Measurements from ENCODE around the gene CCDC138. TPM values are rescaled to one million over a fixed set of nuclear protein-coding genes. Genes with fewer than 3 reads are reported as not detected.

Gene CCDC138
- total RNA-seq, 1 experiment from 2014 or later = 23.0 TPM

DNA sequence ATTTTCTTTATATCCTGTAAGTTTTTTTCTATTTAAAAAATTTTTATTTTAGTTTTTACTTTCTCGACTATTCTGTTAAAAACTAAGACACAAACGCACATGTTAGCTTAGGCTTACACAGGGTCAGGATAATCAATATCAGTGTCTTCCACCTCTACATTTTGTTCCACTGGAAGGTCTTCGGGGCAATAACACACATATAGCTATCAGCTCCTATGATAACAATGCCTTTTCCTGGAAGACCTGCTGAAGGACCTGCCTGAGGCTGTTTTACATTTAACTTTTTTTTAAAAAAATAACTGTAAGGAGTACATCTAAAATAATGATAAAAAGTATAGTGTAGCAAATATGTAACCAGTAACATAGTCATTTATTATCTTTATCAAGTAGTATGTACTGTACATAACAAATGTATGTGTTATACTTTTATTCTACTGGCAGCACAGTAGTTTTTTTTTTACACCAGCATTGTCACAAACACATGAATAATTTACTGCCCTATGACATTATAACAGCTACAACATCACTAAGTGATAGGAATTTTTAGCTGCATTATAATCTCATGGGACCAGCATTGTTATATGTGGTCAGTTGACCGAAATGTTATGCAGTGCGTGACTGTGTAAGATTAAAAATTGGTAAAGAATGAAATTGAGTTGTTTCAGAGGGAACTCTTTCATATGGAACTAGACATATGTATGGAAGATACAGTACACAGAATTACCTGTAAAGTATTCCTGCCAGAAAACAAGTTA, 37.9 kb downstream of the CCDC138 start:
- in situ Hi-C loops (cut with HindIII; ENCODE audit: low sequenced_read_pairs) = no loop called here
- DNase-seq (ENCODE audit: low spot score) = no peak

DNA sequence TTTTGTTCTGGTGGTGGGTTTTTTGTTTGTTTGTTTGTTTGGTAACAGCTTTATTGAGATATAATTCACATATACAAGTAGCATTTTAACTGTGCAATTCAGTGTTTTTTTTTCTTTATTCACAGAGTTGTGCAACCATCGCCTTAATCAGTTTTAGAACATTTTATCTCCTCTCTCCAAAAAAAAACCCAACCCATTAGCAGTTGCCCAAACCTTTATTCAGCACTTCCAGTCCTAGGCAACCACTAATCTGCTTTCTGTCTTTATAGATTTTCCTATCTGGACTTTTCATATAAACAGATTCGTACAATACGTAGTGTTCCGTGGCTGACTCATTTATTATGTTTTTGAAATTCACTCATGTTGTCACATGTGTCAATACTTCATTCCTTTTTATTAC, 38.7 kb downstream of the CCDC138 start:
- in situ Hi-C loops (cut with HindIII; ENCODE audit: low sequenced_read_pairs) = no loop called here
- DNase-seq (ENCODE audit: low spot score) = no peak

DNA sequence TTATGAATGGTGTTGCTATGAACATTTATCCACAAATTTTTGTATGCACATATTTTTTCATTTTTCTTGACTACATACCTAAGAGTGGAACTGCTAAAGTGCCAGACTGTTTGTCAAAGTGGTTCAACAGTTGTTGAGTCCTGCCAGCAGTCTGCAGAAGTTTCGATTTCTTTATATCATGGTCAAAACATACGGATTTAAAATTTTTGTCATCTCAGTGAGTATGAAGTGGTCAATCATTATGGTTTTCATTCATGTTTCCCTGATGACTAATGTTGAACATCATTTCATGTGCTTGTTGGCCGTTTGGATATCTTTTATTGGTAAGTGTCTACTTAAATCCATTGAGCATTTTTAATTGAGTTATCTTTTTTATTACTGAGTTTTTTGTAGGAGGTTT, 39.2 kb downstream of the CCDC138 start:
- in situ Hi-C loops (cut with HindIII; ENCODE audit: low sequenced_read_pairs) = no loop called here
- no peak for DNase-seq (ENCODE audit: low spot score)

DNA sequence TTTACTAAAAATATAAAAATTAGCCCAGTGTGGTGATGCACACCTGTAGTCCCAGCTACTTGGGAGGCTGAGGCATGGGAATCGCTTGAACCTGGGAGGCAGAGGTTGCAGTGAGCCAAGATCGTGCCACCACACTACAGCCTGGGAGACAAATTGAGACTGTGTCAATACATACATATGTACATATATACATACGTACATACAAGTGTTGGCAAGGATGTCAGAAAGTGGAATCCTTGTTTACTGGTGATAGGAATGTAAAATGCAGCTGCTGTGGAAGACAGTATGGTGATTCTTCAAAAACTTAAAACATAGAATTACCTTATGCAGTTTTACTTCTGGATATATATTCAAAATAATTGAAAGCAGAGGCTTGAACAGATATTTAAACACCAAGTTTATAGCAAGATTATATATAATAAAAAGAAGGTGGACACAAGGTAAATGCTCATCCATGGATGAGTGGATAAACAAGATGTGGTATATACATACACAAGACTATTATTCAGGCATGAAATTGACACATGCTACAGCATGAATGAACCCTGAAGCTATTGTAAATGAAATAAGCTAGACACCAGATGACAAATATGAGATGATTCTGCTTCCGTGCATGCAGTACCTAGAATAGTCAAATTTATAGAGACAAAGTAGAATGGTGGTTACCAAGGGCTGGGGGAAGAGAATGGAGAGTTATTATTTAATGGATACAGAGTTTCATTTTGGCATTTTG, 43.2 kb downstream of the CCDC138 start:
- in situ Hi-C loops (cut with HindIII; ENCODE audit: low sequenced_read_pairs) = no loop called here
- no peak for DNase-seq (ENCODE audit: low spot score)

DNA sequence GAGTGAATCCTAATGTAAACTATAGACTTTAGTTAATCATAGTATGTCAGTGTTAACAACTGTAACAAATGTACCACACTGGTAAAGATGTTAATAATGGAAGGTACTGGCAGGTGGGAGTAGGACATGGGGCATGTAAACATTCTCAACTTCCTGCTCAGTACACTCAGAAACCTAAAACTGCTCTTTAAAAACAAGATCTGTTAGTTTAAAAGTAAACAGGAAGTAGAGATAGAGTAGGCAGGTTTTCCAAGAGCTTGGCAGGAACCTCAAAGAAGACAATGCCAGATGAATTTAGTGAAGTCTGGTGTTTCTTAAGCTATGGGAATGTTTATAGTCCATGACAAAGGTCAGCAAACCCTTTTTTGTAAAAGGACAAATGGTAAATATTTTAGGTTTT, 46.6 kb downstream of the CCDC138 start:
- in situ Hi-C loops (cut with HindIII; ENCODE audit: low sequenced_read_pairs) = no loop called here
- DNase-seq (ENCODE audit: low spot score) = no peak

DNA sequence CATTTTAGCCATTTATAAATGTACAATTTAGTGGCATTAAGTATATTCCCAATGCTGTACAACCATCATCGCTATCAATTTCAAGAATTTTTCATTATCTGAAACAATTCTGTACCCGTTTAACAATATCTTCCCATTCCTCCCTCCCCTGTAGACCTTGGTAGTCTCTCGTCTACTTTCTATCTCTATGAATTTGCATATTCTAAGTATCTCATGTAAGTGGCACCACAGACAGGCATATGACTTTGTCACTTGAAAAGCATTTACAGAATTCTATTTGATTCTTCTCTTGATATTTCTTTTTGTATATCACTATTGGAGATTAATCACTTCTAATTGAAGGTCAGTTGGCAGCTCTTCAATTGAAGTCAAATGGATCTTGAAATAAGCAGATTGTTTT, 48.0 kb downstream of the CCDC138 start:
- no peak for DNase-seq (ENCODE audit: low spot score)
- in situ Hi-C loops (cut with HindIII; ENCODE audit: low sequenced_read_pairs) = no loop called here

DNA sequence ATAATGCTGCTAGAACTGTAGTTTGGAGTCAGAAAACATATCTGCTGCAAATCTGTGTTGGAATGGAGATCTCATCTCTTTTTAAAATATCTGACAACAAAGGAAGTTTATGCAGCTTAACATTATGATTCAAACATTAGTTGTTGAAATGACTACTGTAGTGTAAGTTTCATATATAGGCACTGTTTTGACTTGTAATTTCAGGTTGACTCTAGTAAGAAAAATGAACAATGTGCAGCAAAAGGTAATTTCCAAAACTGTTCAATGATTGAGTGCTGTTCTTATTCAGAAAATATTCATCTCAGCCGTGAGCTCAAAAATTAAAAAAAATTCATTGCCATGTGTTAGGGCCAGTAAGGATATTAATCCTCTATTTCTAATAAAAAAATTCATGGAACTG, 48.5 kb downstream of the CCDC138 start:
- no peak for DNase-seq (ENCODE audit: low spot score)

DNA sequence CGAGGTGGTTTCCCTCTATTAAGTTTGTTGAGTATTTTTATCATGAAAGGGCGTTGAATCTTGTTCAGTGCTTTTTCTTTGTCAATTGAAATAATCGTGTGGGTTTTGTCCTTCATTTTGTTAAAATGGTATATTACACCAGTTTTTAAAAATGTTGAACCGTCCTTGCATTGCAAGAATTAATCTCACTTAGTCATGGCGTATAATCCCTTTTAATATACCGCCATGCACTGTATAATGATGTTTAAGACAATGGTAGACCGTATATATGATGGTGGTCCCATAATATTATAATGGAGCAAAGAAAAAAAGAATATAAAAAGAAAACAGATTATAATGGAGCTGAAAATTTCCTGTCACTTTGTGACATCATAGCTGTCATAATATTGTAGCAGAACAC, 50.6 kb downstream of the CCDC138 start:
- in situ Hi-C loops (cut with HindIII; ENCODE audit: low sequenced_read_pairs) = no loop called here
- DNase-seq (ENCODE audit: low spot score) = no peak

More for the DNA sequence above, 48.5 kb downstream of the CCDC138 start:
- in situ Hi-C loops (cut with HindIII; ENCODE audit: low sequenced_read_pairs) = no loop called here

DNA sequence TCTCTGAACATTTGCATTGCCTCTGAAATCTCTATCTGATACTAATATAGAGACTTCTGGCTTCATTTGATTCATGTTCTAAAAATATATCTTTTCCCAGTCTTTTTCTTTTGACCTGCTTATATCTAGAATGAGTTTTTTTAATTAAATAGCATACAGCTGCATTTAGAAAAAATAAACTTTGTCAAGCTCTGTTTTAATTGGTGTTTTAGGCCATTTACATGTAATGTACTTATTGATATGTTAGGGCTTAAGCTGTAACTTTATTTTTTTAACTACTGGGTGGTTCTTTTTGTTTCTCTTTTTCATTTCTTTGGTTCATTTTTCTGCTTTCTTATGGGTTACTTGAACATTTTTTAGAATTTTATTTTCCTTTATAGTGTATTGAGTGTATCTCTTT, 54.9 kb downstream of the CCDC138 start:
- in situ Hi-C loops (cut with HindIII; ENCODE audit: low sequenced_read_pairs) = no loop called here
- no peak for DNase-seq (ENCODE audit: low spot score)

DNA sequence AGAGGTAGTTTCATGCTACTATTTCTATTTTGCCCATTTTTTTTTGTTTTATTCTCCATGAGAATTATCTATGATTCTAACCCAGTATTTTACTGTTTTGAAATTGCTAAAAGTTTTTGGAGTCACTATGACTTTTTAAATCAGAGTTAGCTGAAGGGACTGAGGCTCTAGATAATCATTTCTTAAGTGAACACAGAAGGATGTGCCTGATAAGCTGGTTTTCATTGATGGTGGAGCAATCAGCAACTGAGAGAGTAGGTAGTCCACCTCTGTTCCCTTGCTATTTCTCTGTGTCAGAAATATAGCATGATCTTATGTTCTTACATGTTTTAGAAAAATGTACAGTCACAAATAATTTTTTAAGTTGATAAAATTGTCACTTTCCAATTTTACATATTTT, 59.4 kb downstream of the CCDC138 start:
- no peak for DNase-seq (ENCODE audit: low spot score)
- in situ Hi-C loops (cut with HindIII; ENCODE audit: low sequenced_read_pairs) = no loop called here

DNA sequence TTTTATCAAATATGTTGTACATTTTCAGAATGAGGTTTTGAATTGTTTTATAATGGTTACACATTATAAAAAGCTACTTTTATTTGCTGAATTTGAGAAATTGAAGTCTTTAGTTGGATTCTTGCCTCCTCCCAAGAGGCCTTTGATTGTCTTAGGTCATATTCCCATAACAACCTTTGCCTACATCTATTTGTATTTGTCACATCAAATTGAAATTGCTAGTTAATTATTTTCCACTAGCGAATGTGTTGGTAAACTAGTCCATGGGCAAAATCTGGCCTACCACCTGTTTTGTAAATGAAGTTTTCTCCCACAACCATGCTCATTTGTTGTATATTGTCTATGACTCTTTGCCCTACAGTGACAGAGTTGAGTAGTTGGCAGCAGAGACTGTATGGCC, 60.4 kb downstream of the CCDC138 start:
- in situ Hi-C loops (cut with HindIII; ENCODE audit: low sequenced_read_pairs) = no loop called here
- DNase-seq (ENCODE audit: low spot score) = no peak

DNA sequence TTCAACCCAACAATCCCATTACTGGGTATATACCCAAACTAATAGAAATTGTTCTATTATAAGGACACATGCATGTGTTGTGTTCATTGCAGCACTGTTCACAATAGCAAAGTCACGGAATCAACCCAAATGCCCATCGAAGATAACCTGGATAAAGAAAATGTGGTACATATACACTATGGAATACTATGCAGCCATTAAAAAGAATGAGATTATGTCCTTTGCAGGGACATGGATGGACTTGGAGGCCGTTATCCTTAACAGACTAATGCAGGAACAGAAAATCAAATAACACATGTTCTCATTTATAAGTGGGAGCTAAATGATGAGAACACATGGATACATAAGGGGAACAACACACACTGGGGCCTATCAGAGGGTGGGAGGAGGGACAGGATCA, 65.8 kb downstream of the CCDC138 start:
- DNase-seq (ENCODE audit: low spot score) = no peak
- in situ Hi-C loops (cut with HindIII; ENCODE audit: low sequenced_read_pairs) = no loop called here

DNA sequence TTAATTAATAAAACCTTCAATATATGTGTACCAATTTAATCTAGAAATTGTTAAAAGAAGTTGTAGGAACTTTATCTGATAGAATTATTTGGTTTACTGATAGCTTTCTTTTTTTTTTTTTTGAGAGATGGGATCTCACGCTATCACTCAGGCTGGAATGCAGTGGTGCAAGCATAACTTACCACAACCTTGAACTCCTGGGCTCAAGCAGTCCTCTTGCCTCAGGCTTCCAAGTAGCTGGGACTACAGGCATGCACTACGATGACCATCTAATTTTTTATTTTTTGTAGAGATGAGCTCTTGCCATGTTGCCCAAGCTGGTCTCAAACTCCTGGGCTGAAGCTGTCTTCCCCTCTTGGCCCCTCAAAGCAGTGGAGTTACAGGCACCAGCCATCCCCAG, 66.8 kb downstream of the CCDC138 start:
- no peak for DNase-seq (ENCODE audit: low spot score)
- in situ Hi-C loops (cut with HindIII; ENCODE audit: low sequenced_read_pairs) = no loop called here

DNA sequence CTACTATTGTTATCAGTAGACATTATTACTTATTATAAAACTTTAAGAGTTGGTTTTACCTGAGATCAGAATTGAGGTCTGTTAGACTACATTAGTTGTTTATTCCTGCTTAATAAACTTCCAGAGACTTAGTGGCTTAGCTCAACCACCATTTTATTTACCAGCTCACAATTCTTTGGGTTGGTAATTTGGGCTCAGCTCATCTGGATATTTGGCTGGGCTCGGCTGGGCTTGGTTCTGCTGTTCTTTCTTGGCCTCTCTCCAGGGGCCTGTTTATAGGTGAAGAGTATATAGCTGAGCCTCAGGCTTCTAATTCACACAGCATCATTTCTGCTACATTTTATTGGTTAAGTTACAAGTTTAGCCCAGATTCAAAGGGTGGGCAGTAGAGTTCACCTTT, 67.9 kb downstream of the CCDC138 start:
- no peak for DNase-seq (ENCODE audit: low spot score)
- in situ Hi-C loops (cut with HindIII; ENCODE audit: low sequenced_read_pairs) = no loop called here

DNA sequence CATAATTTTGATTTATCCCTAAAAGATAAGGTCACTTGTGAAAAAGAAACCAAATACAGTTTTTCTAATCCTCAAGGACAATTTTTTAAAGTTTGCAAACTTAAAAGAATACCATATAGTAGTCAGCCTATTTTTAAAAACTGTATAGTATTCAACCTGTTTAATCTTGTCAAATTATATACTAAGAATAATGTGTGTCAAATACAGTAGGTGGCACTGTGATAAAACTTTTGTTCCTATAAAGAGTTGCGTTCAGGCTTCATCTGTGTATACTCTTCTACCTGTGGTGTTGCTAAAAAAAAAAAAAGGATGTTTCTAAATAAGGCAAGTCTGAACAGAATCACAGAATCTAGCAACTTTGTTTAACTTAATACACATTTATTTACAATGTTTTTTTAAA, 68.6 kb downstream of the CCDC138 start:
- in situ Hi-C loops (cut with HindIII; ENCODE audit: low sequenced_read_pairs) = no loop called here

DNA sequence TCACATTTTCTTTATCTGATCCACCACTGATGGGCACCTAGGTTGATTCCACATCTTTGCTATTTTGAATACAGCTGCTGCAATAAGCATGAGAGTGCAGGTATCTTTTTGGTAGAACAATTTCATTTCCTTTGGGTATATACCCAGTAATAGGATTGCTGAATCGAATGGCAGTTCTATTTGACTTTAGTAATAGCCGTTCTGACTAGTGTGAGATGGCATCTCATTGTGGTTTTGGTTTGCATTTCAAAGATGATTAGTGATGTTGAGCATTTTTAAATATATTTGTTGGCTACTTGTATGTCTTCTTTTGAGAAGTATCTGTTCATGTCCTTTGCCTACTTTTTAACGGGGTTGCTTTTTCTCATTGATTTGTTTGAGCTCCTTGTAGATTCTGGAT, 72.3 kb downstream of the CCDC138 start:
- in situ Hi-C loops (cut with HindIII; ENCODE audit: low sequenced_read_pairs) = no loop called here
- DNase-seq (ENCODE audit: low spot score) = no peak

More for the DNA sequence above, 68.6 kb downstream of the CCDC138 start:
- DNase-seq (ENCODE audit: low spot score) = peak; percentile 8

DNA sequence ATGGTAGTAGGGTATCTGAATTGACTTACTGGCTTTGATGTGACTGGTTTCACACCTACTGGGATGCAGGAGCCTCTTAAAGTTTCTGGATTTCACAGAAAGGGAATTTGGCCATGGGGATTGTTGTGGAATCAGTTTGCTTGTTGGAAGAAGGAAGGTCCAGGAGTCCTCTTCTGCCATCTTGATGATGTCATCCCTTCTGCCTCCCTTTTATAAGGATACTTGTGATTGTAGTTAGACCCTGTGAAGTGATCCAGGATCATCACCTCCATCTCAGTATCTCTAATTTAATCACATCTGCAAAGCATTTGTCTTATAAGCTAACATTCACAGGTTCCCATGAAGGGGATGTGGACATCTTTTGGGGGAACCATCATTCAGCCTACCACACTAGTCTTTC, 79.5 kb downstream of the CCDC138 start:
- in situ Hi-C loops (cut with HindIII; ENCODE audit: low sequenced_read_pairs) = no loop called here
- no peak for DNase-seq (ENCODE audit: low spot score)

DNA sequence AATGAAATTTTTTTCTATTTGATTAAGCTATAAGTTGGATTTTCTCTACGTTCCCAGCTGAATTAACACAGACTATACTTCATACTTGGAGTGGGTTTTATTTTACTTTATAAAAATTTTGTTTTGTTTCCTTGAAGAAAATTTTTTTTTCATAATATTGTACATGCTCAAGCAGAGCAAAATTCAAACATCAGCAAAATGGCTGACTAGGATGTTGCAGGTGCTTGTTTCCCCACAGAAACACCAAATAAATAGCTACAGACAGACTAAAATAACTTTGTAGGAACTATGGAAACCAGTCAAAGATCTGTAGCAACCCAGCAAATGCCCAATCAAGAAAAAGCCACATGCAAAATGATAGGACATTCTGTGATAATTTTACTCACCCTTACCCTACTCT, 82.3 kb downstream of the CCDC138 start:
- in situ Hi-C loops (cut with HindIII; ENCODE audit: low sequenced_read_pairs) = no loop called here
- no peak for DNase-seq (ENCODE audit: low spot score)

DNA sequence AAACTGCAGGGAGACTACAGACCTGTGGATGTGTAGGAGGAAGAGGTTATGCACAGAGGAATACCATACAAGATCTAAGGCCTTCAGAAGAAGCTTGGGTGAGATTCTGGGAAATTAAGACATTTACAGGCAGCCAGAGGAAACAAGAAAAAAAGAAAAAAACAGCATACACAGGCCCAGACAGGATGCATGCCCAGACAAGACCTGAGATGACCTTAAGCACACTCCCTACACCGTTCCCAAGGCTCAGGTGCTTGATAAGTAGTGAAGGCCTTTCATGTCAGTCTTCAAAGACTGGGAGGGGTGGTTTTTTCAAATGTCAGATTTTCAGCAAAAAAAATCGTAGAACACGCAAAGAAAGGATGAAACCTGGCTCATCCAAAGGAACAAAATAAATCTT, 83.0 kb downstream of the CCDC138 start:
- in situ Hi-C loops (cut with HindIII; ENCODE audit: low sequenced_read_pairs) = no loop called here
- DNase-seq (ENCODE audit: low spot score) = no peak

DNA sequence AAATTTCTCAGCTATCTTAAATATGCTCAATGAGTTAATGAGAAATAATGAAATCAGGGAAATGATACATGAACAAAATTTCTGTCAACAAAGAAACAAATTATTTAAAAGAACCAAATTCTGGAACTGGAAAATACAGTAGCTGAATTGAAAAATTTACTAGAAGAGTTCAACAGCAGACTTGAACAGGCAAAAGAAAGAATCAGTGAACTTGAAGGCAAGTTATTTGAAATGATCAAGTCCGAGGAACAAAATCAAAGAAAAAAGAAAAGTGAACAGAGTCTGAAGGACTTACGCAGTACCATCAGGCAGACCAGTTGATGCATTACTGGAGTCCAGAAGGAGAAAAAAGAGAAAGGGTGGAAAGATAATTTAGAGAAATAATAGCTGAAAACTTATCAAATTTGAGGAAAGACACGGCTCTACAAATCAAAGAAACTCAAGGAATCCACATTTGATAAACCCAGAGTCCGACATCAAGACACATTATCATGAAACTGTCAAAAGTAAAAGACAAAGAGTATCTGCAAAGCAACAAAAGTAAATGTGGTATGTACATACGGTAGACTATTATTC, 83.6 kb downstream of the CCDC138 start:
- in situ Hi-C loops (cut with HindIII; ENCODE audit: low sequenced_read_pairs) = no loop called here
- DNase-seq (ENCODE audit: low spot score) = no peak

DNA sequence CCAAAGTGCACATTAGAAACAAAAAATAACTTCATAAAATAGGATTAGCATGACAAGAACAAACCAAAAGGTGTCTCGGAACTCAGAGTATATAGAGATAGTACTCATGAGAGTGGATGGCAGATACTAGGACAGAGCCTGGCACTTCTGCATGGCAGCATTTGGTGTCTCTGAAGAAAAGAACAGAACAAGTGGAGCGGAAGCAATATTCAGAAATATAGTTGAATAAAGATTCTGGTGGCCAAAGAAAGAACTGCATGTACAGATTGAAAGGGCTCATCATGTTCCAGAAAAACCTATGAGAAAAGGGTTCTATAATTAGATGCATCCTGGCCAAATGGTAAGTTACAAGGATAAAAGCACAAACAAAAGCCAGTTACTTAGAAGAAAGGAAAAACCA, 90.9 kb downstream of the CCDC138 start:
- peak; percentile 33 for DNase-seq (ENCODE audit: low spot score)
- in situ Hi-C loops (cut with HindIII; ENCODE audit: low sequenced_read_pairs) = no loop called here

All from G401 (cell line).